ENCODE measurements around the gene FBXO24.

DNA sequence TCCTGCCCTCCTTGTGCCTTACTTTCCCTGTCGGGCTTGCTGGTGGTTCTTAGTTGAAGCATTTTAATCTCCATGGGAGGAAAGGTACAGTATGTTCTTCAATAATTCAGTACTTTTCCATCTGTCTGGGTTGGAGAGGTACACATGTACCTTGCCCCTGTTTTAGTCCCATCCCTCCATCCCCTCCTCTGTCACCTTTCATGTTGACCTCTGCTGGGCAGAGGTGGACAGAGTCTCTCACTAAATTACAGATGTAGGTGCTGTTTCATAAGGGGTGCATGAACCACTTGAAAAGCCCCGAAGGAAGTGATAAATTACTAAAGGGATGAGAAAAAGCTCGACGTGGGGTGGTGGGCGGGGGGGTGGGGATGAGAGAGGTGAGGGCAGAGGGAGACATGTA, 41.7 kb upstream of the FBXO24 start:
- TF ChIP-seq POLR2A (IDR thresholded peaks at IDR 0.05): no peak
- TF ChIP-seq, protein P1, sequence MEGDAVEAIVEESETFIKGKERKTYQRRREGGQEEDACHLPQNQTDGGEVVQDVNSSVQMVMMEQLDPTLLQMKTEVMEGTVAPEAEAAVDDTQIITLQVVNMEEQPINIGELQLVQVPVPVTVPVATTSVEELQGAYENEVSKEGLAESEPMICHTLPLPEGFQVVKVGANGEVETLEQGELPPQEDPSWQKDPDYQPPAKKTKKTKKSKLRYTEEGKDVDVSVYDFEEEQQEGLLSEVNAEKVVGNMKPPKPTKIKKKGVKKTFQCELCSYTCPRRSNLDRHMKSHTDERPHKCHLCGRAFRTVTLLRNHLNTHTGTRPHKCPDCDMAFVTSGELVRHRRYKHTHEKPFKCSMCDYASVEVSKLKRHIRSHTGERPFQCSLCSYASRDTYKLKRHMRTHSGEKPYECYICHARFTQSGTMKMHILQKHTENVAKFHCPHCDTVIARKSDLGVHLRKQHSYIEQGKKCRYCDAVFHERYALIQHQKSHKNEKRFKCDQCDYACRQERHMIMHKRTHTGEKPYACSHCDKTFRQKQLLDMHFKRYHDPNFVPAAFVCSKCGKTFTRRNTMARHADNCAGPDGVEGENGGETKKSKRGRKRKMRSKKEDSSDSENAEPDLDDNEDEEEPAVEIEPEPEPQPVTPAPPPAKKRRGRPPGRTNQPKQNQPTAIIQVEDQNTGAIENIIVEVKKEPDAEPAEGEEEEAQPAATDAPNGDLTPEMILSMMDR (IDR thresholded peaks at IDR 0.05): no peak
- no peak for TF ChIP-seq POLR2AphosphoS5 (IDR thresholded peaks at IDR 0.05)

All from gastroesophageal sphincter (tissue), 3 donors.